Measurements from ENCODE around the gene PLXNA4. TPM values are rescaled to one million over a fixed set of nuclear protein-coding genes. Genes with fewer than 3 reads are reported as not detected.

The PLXNA4 gene
- total RNA-seq, 4 donors from 2014 or later: 0.49 to 7.1 (median 2.0) TPM

- H3K27ac ChIP-seq: no peak overlapping the region
- H3K4me3 ChIP-seq: no peak overlapping the region
- H3K9me3 ChIP-seq: peaks cover 0 to 20% (median 18%) of the 10 kb centered on the region in 3 donors
- H3K4me1 ChIP-seq: no peaks in the 10 kb centered on the region
- DNase-seq: no peak
- H3K27me3 ChIP-seq: no peaks in the 10 kb centered on the region
- H3K36me3 ChIP-seq: no peaks in the 10 kb centered on the region
- 6 to 42% methylated on average over 2 of the region's 4 CpGs for WGBS, 2 donors
- intact Hi-C loops (cut with DNase I): no loop called here
- TF ChIP-seq CTCF (IDR thresholded peaks at IDR 0.05) (no peak), POLR2A (IDR thresholded peaks at IDR 0.05) (no peak)
Measured at GRCh38 chr7:132187869-132188789, 388.1 kb downstream of the PLXNA4 start.

- no peak for DNase-seq
- H3K9me3 ChIP-seq: peaks cover 0 to 20% (median 18%) of the 10 kb centered on the region in 3 donors
- WGBS, 2 donors: 87 to 96% methylated on average over 3 of the region's 6 CpGs
Measured at GRCh38 chr7:132187391-132187790, 388.9 kb downstream of the PLXNA4 start.

GRCh38 chr7:132185150-132185549 is 391.1 kb downstream of the PLXNA4 start:
- no peaks in the 10 kb centered on the region for H3K36me3 ChIP-seq
- H3K9me3 ChIP-seq: peaks cover 0 to 20% (median 18%) of the 10 kb centered on the region in 3 donors
- WGBS, 2 donors: 89 to 93% methylated on average over 6 to 7 of the region's 7 CpGs
- no peak overlapping the region for H3K27ac ChIP-seq
- DNase-seq: no peak
- H3K4me3 ChIP-seq: no peak overlapping the region
- H3K4me1 ChIP-seq: no peaks in the 10 kb centered on the region
- no peaks in the 10 kb centered on the region for H3K27me3 ChIP-seq
- no peak for TF ChIP-seq POLR2A (IDR thresholded peaks at IDR 0.05)
- no peak for TF ChIP-seq CTCF (IDR thresholded peaks at IDR 0.05)
- intact Hi-C loops (cut with DNase I): no loop called here

More at GRCh38 chr7:132187391-132187790, 388.9 kb downstream of the PLXNA4 start:
- TF ChIP-seq CTCF (IDR thresholded peaks at IDR 0.05) (no peak), POLR2A (IDR thresholded peaks at IDR 0.05) (no peak)
- H3K36me3 ChIP-seq: no peaks in the 10 kb centered on the region
- no peaks in the 10 kb centered on the region for H3K4me1 ChIP-seq
- no peak overlapping the region for H3K27ac ChIP-seq
- intact Hi-C loops (cut with DNase I): no loop called here
- no peaks in the 10 kb centered on the region for H3K27me3 ChIP-seq
- no peak overlapping the region for H3K4me3 ChIP-seq

- H3K4me3 ChIP-seq: no peak overlapping the region
- intact Hi-C loops (cut with DNase I): no loop called here
- peaks cover 0 to 20% (median 18%) of the 10 kb centered on the region in 3 donors for H3K9me3 ChIP-seq
- H3K27ac ChIP-seq: no peak overlapping the region
- no peaks in the 10 kb centered on the region for H3K27me3 ChIP-seq
- 35% methylated on average over 5 of the region's 8 CpGs; no CpG with 5 or more reads in 1 of the 2 donors for WGBS, 2 donors
- no peaks in the 10 kb centered on the region for H3K4me1 ChIP-seq
- TF ChIP-seq CTCF (IDR thresholded peaks at IDR 0.05) (no peak), POLR2A (IDR thresholded peaks at IDR 0.05) (no peak)
- H3K36me3 ChIP-seq: no peaks in the 10 kb centered on the region
- no peak for DNase-seq
Measured at GRCh38 chr7:132183781-132184380, 392.4 kb downstream of the PLXNA4 start.

GRCh38 chr7:132182992-132183391 is 393.3 kb downstream of the PLXNA4 start:
- Histone ChIP-seq H3K36me3 (no peaks in the 10 kb centered on the region), H3K9me3 (peaks cover 0 to 20% (median 18%) of the 10 kb centered on the region in 3 donors), H3K27me3 (no peaks in the 10 kb centered on the region), H3K27ac (no peak overlapping the region), H3K4me1 (no peaks in the 10 kb centered on the region), H3K4me3 (no peak overlapping the region)
- DNase-seq: no peak
- intact Hi-C loops (cut with DNase I): no loop called here
- no peak for TF ChIP-seq POLR2A (IDR thresholded peaks at IDR 0.05)
- TF ChIP-seq CTCF (IDR thresholded peaks at IDR 0.05): no peak
- WGBS, 2 donors: 91 to 96% methylated on average over 6 of the region's 6 CpGs
